WI38 (cell line): ENCODE data around the gene UQCR11.

ENCODE experiments used
- H3K4me3 ChIP-seq: 2 replicates; pipeline ENCODE4 v1.5.1; 2011; ENCODE audit warnings: low read depth, mild to moderate bottlenecking, control low read depth, low read length
- TF ChIP-seq, protein P1 (sequence below): IDR thresholded peaks from 2 replicates; pipeline ENCODE4 v1.5.1; 2012; ENCODE audit warnings: low read depth, mild to moderate bottlenecking, control low read depth, low read length

UQCR11 gene

DNA sequence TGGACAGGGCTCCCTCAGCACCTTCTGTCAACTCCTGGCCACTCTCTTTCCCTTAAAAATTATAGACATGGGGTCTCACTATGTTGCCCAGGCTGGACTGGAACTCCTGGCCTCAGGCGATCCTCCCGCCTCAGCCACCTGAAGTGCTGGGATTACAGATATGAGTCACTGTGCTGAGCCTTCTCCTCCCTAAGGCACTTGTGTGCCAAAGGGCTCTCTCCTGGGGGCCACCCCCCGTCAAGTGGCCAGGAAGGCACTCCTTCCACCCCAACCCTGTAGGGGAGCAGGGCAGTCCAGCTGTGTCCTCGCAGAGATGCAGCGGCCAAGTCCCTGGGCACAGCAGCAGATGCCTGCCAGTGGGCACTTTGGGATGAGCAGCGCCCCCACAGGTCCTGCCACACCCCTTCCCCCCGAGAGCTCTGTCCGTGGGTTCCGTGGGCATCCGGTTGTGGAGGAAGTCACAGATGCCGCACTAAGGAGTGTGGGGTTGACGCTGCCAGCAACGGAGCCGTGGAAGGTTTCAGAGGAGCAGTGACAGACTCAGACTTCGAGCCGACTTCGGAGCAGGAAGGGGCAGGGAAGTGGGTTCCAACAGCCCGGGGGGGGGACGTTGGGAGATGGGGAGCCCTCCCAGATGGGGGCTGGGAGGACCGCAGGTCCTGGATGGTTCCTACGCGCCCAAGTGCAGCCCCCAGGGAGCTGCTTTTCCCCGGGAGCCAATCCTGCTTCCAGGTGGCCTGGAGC is 3.3 kb upstream of the UQCR11 start:
- TF ChIP-seq, protein P1, sequence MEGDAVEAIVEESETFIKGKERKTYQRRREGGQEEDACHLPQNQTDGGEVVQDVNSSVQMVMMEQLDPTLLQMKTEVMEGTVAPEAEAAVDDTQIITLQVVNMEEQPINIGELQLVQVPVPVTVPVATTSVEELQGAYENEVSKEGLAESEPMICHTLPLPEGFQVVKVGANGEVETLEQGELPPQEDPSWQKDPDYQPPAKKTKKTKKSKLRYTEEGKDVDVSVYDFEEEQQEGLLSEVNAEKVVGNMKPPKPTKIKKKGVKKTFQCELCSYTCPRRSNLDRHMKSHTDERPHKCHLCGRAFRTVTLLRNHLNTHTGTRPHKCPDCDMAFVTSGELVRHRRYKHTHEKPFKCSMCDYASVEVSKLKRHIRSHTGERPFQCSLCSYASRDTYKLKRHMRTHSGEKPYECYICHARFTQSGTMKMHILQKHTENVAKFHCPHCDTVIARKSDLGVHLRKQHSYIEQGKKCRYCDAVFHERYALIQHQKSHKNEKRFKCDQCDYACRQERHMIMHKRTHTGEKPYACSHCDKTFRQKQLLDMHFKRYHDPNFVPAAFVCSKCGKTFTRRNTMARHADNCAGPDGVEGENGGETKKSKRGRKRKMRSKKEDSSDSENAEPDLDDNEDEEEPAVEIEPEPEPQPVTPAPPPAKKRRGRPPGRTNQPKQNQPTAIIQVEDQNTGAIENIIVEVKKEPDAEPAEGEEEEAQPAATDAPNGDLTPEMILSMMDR: no peak
- no peak overlapping the region for H3K4me3 ChIP-seq

DNA sequence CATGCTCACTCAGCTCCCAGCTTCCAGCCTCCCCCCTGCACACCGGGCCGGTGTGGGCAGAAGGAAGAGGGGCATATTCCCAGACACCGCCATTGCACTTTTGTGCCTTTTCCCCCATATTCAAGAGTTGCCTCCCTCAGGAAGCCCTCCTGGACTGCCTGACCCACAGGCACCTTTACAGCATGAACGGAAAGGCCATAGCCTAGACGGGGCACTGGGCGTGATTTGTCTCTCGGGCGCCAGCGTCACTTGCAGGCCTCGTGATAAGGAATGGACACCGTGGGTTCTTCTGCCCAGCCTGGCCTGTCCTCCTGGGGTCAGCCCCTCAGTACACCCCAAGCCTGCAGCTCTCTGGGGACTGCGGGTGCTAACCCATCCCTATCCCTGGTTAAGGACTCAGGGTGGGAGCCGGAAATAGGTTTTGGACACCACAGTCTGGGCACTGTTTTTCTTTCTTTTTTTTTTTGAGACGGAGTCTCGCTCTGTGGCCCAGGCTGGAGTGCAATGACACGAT is 933 bp upstream of the UQCR11 start:
- peak overlapping the region; percentile 97 for H3K4me3 ChIP-seq
- TF ChIP-seq, protein P1: no peak

DNA sequence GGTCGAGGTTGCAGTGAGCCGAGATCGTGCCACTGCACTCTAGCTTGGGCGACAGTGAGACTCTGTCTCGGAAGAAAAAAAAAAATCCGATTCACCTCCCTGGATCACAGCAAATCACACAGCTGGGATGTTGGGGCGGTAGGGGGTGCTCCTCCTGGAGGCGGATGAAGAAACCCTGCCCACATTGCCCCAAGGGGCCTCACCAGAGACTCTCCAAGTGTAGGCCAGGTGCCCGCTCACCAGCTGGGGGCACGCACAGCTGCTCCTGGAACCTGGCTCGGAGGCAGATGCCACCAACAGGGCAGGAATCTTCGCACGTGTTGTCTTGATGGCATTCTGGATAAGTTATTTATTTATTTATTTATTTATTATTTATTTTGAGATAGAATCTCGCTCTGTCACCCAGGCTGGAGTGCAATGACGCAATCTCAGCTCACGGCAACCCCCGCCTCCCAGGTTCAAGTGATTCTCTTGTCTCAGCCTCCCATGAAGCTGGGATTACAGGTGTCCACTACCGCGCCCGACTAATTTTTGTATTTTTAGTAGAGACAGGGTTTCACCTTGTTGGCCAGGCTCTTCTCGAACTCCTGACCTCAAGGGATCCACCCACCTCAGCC is 3.1 kb downstream of the UQCR11 start:
- H3K4me3 ChIP-seq: no peak overlapping the region
- TF ChIP-seq, protein P1: no peak

DNA sequence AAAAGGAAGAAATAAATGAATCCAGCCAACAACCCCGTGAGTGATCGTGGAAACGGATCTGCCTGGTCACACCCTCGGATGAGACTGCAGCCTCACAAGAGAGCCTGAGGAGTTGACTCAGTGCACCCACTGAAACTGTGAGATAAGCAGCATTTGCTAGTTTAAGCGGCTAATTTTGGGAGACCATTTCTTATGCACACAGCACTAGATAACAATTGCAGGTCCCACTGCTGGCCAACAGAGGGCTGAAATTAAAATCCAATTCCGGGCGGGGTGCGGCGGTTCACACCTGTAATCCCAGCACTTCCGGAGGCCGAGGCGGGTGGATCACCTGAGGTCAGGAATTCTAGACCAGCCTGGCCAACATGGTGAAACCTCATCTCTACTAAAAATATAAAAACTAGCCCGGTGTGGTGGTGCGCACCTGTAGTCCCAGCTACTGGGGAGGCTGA is 3.6 kb downstream of the UQCR11 start:
- H3K4me3 ChIP-seq: no peak overlapping the region
- TF ChIP-seq, protein P1: 0 out of 2 replicates have a peak, but pooled peaks have one; percentile 4

DNA sequence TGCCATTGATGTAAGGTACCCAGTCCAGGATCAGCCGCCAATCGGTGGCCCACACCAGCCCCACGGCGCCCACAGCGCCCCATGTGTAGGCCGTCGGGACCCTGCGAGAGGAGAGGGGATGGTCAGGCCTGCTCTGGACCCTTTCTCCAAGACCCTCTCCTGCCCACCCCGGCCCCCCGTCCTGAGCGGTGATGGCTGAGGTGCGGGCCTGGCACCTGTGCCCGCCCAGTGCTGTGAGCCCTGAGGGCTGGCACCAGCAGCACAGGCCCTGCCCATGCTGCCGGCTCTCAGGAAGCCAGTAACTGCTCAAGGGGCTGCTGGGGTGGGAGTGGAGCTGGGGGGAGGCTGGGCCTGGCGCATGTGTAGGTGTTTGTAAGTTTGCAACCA is 5.8 kb downstream of the UQCR11 start:
- H3K4me3 ChIP-seq: no peak overlapping the region
- TF ChIP-seq, protein P1: no peak

DNA sequence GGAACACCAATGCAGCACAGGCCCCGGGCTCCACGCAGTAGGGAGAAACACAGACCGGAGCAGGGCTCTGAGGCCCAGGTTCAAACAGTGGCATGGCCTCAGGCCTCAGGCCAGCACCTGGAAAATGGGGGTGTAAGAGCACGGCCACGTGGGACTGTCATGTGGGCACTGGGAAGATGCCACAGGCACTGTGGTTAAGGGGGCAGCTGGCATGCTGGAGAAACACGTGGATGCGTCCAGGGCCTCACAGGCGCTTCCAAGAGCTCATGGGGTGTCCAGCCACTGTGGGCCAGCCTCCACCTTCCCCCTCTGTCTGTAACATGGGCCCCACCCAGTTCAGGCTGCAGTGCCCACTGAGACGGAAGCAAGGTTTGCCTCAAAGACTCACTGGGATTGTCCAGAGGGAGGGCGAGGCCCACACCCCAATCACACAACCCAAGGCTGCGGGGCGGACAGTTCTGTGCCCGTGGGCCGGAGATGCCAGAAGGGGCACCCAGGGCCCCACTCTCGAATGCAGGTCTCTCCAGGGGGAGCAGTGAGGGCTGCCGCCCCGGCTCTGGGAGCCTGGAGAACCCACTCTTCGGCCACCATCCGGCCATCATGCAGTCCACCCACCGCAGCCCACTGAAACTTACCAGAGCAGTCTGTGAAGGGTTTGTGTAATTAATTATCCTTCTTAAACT is 6.3 kb downstream of the UQCR11 start:
- TF ChIP-seq, protein P1: no peak
- no peak overlapping the region for H3K4me3 ChIP-seq

DNA sequence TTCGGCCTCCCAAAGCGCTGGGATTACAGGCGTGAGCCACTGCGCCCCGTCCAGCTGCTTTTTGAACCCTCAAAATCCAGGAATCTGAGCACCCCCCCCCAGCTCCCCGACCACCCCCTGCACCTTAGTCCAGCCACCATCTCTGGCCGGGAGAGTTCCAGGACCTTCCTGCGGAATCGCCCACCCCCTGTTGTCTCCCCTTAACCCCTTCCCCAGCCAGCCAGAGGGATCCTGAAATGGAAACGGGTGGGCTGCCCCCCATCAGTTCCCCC is 11.8 kb downstream of the UQCR11 start:
- TF ChIP-seq, protein P1: no peak
- H3K4me3 ChIP-seq: peak overlapping the region; percentile 67
